Raji (cell line): ENCODE results near the gene STAC2.

Experiments used
- POLR2A ChIP-seq: IDR thresholded peaks from 2 replicates; pipeline ENCODE4 v1.6.1; 2011; ENCODE audit warnings: low read depth, low read length, control low read depth; ENCODE audit not compliant: insufficient read depth

Gene STAC2

DNA sequence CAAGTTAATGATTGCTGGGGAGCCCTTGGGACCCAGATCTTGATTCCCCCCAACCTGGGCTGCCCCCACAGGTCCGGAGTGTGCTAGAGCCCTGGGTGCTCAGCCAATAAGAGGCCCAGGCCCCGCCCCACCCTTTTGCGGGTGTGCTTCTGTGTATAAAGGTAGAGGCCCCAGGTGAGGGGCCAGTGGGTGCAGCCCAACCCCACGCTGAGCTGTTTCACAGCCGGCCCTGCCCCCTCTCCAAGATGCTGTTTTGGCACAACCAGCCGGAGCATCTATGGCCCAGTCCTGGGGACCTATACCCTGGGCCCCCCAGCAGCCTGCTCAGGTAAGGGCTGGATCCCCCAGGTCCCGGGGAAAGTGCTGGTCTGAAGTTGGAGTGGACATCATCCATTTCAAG lies 11.8 kb upstream of the STAC2 start:
- TF ChIP-seq POLR2A: no peak

DNA sequence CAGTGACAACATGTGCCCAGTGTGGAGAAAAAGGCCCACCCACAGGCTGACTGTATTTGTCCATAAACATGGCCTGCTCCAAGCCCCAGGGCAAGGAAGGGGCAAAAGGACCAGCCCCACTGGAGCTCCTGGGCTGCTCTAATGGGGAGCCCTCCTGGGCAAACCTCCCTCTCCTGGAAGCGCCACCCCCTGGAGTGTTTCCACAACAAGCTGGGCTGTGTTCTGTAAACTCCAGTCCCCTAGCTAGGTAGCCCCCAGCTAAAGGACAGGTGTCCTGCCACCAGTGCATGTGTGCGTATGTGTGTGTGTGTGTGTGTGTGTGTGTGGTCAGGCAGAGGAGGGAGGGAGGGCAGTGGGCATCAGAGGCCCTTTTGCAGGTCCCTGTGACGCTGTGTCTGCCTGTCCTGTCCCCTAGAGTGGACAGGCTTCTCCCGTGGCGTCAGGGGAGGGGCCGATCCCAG lies 11.3 kb upstream of the STAC2 start:
- TF ChIP-seq POLR2A: no peak

- no peak for TF ChIP-seq POLR2A
These were observed 10.7 kb upstream of the STAC2 start for GRCh38 chr17:39236450-39236927.

GRCh38 chr17:39235555-39236449 lies 10.1 kb upstream of the STAC2 start:
- TF ChIP-seq POLR2A: no peak

GRCh38 chr17:39231591-39232551 lies 6.1 kb upstream of the STAC2 start:
- no peak for TF ChIP-seq POLR2A

DNA sequence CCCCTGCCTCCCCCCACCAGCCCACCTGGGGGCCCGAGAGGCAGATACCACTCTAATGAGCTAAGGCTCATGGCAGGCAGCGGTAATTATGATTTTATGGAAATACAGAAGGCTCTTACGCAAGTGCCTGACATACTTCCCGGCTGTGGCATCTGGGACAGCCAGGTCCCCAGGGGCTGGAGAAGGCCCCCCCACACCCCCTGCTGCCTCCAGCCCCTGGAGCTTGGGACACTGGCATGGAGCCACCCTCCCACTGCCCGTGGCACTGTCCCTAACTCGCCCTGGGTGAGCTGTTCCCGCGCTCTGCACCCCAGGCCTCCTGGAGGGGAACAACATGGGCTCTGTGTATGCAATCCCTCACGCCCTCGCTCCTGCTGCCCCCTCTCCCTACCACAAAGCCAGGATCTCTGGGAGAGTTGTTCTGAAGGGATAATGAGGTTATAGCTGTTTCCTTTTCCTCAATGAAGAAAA lies 5.4 kb upstream of the STAC2 start:
- TF ChIP-seq POLR2A: no peak

DNA sequence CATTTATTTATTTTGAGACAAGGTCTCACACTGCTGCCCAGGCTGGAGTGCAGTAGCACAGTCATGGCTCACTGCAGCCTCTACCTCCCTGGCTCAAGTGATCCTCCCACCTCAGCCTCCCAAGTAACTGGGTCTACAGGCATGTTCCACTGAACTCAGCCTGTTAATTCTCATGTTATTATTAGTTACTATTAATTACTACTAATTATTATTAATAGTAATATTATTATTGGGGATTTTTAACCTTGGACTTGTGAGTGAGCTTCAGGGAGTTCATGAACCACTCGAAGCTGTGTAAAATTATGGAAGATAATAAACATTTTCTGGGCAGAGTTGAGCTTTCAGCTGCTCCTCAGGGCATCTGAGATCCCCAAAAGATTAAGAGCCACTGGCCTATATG lies 4.6 kb upstream of the STAC2 start:
- TF ChIP-seq POLR2A: no peak

DNA sequence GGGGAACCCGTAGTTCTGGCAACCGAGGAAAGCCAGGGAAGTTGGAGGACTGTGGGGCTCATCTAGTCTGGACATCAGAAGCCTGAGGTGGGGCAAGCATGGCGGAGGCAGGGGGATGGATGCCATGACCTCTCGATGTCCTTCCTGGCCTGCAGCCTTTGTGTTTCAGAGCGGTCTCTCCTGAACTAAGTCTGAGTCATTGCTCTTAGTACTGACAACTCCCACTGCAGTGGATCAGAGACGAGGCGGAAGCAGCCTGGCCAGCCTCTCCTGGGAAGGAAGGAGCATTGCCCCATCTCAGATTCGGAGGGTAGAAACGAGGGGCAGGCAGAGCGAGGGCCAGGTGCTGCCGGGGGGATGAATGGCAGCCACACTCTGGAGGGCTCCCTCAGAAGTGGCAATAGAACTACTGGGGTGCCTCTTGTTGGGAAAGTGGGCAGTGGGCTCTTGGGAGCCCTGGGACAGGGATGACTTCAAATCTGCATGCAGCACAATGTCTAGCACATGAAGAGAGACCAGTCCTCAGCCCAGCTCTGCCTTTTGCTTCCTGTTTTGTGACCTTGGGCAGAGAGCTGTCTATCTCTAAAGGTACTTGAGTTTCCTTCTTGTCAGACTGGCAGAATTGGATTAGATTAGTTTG lies 3.6 kb upstream of the STAC2 start:
- TF ChIP-seq POLR2A: no peak

- TF ChIP-seq POLR2A: no peak
These were observed 1.7 kb upstream of the STAC2 start for GRCh38 chr17:39227364-39227919.

- TF ChIP-seq POLR2A: no peak
These were observed 376 bp upstream of the STAC2 start for GRCh38 chr17:39225959-39226683.

DNA sequence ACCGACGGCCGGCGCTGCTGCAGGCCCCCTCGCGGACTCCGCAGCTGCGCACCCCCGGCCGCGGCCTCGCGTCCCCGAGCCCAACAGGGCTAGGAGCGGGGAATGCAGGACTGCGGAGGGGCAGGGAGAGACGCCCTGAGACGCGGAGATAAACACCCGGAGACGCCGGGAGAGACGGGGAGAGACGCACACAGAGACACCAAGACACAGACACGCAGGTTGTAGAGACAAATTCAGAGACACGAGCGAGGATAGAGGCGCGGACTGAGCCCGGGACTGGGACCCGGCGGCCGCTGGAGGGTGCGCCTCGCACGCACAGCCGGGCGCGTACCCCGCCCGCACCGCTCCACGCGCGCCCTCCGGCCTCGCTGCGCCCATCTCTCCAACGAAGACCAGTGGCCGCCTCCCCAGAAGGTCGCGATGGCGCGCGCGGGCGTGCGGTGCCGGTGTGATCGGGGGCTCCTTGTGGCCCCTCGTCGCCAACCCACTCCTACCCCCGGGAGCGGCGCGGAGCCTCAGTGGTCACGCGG lies 902 bp downstream of the STAC2 start:
- no peak for TF ChIP-seq POLR2A

- no peak for TF ChIP-seq POLR2A
These were observed 1.6 kb downstream of the STAC2 start for GRCh38 chr17:39223907-39224777.
